Measurements from ENCODE around the gene FSTL5.

GRCh38 chr4:161336621-161337020, 827.2 kb downstream of the FSTL5 start:
- TF ChIP-seq POLR2A (IDR thresholded peaks at IDR 0.05) (no peak), CTCF (IDR thresholded peaks at IDR 0.05) (no peak)

All from esophagus squamous epithelium (tissue), 4 donors.